Stimulated activated CD8-positive, alpha-beta memory T cell treated with anti-CD3 and anti-CD28 coated beads, Interleukin-12 subunit alpha, Interleukin-12 subunit beta, amount 100 ng/mL, for 1 hour (primary cell): Measurements from ENCODE around the gene FICD.

Experiments
- DNase-seq: peaks from one replicate; pipeline ENCODE4 v3.0.0-alpha.2; 2020; ENCODE audit warnings: low read depth

FICD gene

GRCh38 chr12:108567406-108568337 is 52.6 kb downstream of the FICD start:
- DNase-seq: no peak

GRCh38 chr12:108568338-108569154 is 53.5 kb downstream of the FICD start:
- no peak for DNase-seq
